Hematopoietic multipotent progenitor cell treated with erythropoietin and hydrocortisone succinate and interleukin-3 and kit ligand, for 8 days (in vitro differentiated cells): ENCODE results near the gene DISP3.

Experiments used
- DNase-seq: peaks from one replicate; pipeline ENCODE4 v3.0.0-alpha.2; 2015

Gene DISP3

GRCh38 chr1:11462224-11462923, 16.6 kb upstream of the DISP3 start:
- DNase-seq, result no peak

- no peak for DNase-seq
Measured at GRCh38 chr1:11463177-11463576, 15.8 kb upstream of the DISP3 start.

GRCh38 chr1:11465307-11465706, 13.6 kb upstream of the DISP3 start:
- no peak for DNase-seq

GRCh38 chr1:11466416-11466815, 12.5 kb upstream of the DISP3 start:
- DNase-seq, result no peak

GRCh38 chr1:11468878-11469277, 10.1 kb upstream of the DISP3 start:
- DNase-seq, result no peak

GRCh38 chr1:11470912-11471311, 8.0 kb upstream of the DISP3 start:
- no peak for DNase-seq

GRCh38 chr1:11471473-11471872, 7.5 kb upstream of the DISP3 start:
- DNase-seq, result no peak

GRCh38 chr1:11472284-11472683, 6.7 kb upstream of the DISP3 start:
- no peak for DNase-seq

- no peak for DNase-seq
Measured at GRCh38 chr1:11472741-11473140, 6.2 kb upstream of the DISP3 start.

GRCh38 chr1:11473491-11474034, 5.4 kb upstream of the DISP3 start:
- DNase-seq, result peak; percentile 42

- DNase-seq, result no peak
Measured at GRCh38 chr1:11474826-11475225, 4.1 kb upstream of the DISP3 start.

GRCh38 chr1:11475748-11476147, 3.2 kb upstream of the DISP3 start:
- DNase-seq, result no peak

GRCh38 chr1:11479375-11479979, 522 bp downstream of the DISP3 start:
- no peak for DNase-seq

GRCh38 chr1:11481019-11481418, 2.1 kb downstream of the DISP3 start:
- DNase-seq, result no peak

- no peak for DNase-seq
Measured at GRCh38 chr1:11482198-11482597, 3.2 kb downstream of the DISP3 start.

GRCh38 chr1:11482701-11483479, 3.9 kb downstream of the DISP3 start:
- DNase-seq, result no peak

- DNase-seq, result no peak
Measured at GRCh38 chr1:11483581-11484320, 4.8 kb downstream of the DISP3 start.

- DNase-seq, result no peak
Measured at GRCh38 chr1:11484321-11484655, 5.3 kb downstream of the DISP3 start.

- no peak for DNase-seq
Measured at GRCh38 chr1:11485191-11485590, 6.2 kb downstream of the DISP3 start.

GRCh38 chr1:11486231-11487009, 7.5 kb downstream of the DISP3 start:
- no peak for DNase-seq

GRCh38 chr1:11487196-11487751, 8.3 kb downstream of the DISP3 start:
- DNase-seq, result no peak

- DNase-seq, result no peak
Measured at GRCh38 chr1:11488201-11488770, 9.3 kb downstream of the DISP3 start.
